Cardiac muscle cell (in vitro differentiated cells and primary cell): ENCODE results near the gene LYSMD3. TPM values are rescaled to one million over a fixed set of nuclear protein-coding genes. Genes with fewer than 3 reads are reported as not detected.

Source experiments
- DNase-seq, 2 donors: peaks; one replicate each; pipeline versions ENCODE4 v3.0.0 to v3.0.0-alpha.2; 2010 to 2017; ENCODE audit warnings: low read depth in 1 of 2, low spot score in 1 of 2
- H3K27ac ChIP-seq: fragments of 200-600 bp; sonication (generic); 2 replicates; pipeline ENCODE4 v1.5.1; 2016
- H3K27me3 ChIP-seq: fragments of 200-600 bp; sonication (generic); 2 replicates; pipeline ENCODE4 v1.6.0; 2016; ENCODE audit warnings: control low read depth
- H3K36me3 ChIP-seq: fragments of 200-600 bp; sonication (generic); 2 replicates; pipeline ENCODE4 v1.5.1; 2016; ENCODE audit warnings: control low read depth
- H3K4me1 ChIP-seq: fragments of 200-600 bp; sonication (generic); 2 replicates; pipeline ENCODE4 v1.8.1; 2017; ENCODE audit warnings: low read depth, mild to moderate bottlenecking, mixed run types
- H3K4me3 ChIP-seq: fragments of 200-600 bp; sonication (generic); 2 replicates; pipeline ENCODE4 v1.5.1; 2016; ENCODE audit warnings: mild to moderate bottlenecking
- H3K9me3 ChIP-seq: fragments of 200-600 bp; sonication (generic); 2 replicates; pipeline ENCODE4 v1.5.1; 2017; ENCODE audit warnings: low read depth, mild to moderate bottlenecking, control low read depth
- polyA plus RNA-seq: library from polyadenylated mRNA; unstranded; fragments of >200 nt; fragmentation: Nextera tagmentation; extraction: Ambion mirVana; gene quantifications from 2 replicates; pipeline ENCODE4 v1.2.1, GENCODE V29; 2016
- total RNA-seq: library from RNA; depleted of rRNA; stranded (reverse); fragments of >200 nt; gene quantifications from 2 replicates; pipeline ENCODE4 v1.2.3, GENCODE V29; 2016
- TF ChIP-seq, protein P1 (sequence below): IDR thresholded peaks from 2 replicates; pipeline ENCODE4 v1.5.1; 2012; ENCODE audit warnings: low read depth, mild to moderate bottlenecking, low read length

Gene LYSMD3
- total and polyA plus RNA-seq, 2 experiments from 2014 or later: 9.0 to 10.9 TPM

- Histone ChIP-seq H3K9me3 (no peaks in the 10 kb centered on the region), H3K4me1 (peaks cover 2% of the 10 kb centered on the region), H3K27me3 (no peaks in the 10 kb centered on the region), H3K4me3 (no peak overlapping the region), H3K36me3 (peaks cover 39% of the 10 kb centered on the region), H3K27ac (peak overlapping the region; percentile 18)
- DNase-seq: no peak
- TF ChIP-seq, protein P1, sequence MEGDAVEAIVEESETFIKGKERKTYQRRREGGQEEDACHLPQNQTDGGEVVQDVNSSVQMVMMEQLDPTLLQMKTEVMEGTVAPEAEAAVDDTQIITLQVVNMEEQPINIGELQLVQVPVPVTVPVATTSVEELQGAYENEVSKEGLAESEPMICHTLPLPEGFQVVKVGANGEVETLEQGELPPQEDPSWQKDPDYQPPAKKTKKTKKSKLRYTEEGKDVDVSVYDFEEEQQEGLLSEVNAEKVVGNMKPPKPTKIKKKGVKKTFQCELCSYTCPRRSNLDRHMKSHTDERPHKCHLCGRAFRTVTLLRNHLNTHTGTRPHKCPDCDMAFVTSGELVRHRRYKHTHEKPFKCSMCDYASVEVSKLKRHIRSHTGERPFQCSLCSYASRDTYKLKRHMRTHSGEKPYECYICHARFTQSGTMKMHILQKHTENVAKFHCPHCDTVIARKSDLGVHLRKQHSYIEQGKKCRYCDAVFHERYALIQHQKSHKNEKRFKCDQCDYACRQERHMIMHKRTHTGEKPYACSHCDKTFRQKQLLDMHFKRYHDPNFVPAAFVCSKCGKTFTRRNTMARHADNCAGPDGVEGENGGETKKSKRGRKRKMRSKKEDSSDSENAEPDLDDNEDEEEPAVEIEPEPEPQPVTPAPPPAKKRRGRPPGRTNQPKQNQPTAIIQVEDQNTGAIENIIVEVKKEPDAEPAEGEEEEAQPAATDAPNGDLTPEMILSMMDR: no peak
Measured at GRCh38 chr5:90519081-90519480, 10.3 kb downstream of the LYSMD3 start.

- Histone ChIP-seq H3K27me3 (no peaks in the 10 kb centered on the region), H3K36me3 (peaks cover 35% of the 10 kb centered on the region), H3K9me3 (no peaks in the 10 kb centered on the region), H3K4me3 (no peak overlapping the region), H3K27ac (no peak overlapping the region), H3K4me1 (peaks cover 6% of the 10 kb centered on the region)
- no peak for DNase-seq
- TF ChIP-seq, protein P1: no peak
Measured at GRCh38 chr5:90518661-90519060, 10.7 kb downstream of the LYSMD3 start.

GRCh38 chr5:90514520-90514919 lies 14.9 kb downstream of the LYSMD3 start:
- TF ChIP-seq, protein P1: no peak
- Histone ChIP-seq H3K27me3 (no peaks in the 10 kb centered on the region), H3K4me3 (no peak overlapping the region), H3K4me1 (peaks cover 8% of the 10 kb centered on the region), H3K36me3 (peaks cover 12% of the 10 kb centered on the region), H3K9me3 (no peaks in the 10 kb centered on the region), H3K27ac (no peak overlapping the region)
- no peak for DNase-seq

DNA sequence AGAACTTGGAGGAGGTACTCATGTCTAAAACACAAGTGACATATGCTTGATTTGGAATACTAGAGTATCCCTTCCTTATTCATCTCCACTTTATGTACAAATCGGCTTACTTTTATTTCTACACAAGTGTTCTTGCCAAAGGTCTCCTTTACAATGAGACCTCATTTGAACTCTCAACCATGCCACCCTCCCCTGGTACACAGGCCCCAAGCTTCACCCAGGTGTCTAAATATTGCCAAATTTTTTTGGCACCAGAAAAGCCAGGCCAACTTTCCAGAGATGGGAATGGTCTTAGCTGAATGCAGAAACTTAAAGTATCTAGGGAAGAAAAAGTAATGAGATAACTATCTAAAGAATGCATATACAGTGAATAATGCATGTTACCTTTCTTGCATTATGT lies 18.9 kb downstream of the LYSMD3 start:
- Histone ChIP-seq H3K27me3 (no peaks in the 10 kb centered on the region), H3K36me3 (no peaks in the 10 kb centered on the region), H3K27ac (no peak overlapping the region), H3K4me1 (peaks cover 8% of the 10 kb centered on the region), H3K4me3 (no peak overlapping the region), H3K9me3 (no peaks in the 10 kb centered on the region)
- TF ChIP-seq, protein P1: no peak
- DNase-seq: no peak

GRCh38 chr5:90506221-90506620 lies 23.2 kb downstream of the LYSMD3 start:
- Histone ChIP-seq H3K4me3 (no peak overlapping the region), H3K27ac (no peak overlapping the region), H3K9me3 (no peaks in the 10 kb centered on the region), H3K4me1 (no peaks in the 10 kb centered on the region), H3K36me3 (no peaks in the 10 kb centered on the region), H3K27me3 (no peaks in the 10 kb centered on the region)
- peak in 1 of 2 donors; percentile 9 for DNase-seq
- TF ChIP-seq, protein P1: no peak

DNA sequence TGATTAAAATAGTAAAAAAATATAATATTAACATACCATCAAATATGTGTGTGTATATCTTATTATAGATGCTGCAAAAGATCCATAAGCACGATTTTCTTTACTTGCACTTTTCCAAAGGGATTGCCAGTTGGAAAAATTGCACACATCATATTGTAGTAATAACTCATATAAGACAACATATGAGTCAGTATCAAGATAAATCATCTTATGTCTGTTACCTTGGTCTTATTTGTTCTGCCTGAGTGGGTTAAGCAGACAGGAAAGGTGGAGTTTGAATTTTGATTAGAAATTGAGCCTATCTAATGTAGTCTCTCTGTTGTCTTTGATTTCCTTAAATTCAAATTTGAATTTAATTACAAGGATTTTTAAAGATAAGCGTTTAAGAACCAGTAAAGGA lies 24.6 kb downstream of the LYSMD3 start:
- no peak overlapping the region for H3K27ac ChIP-seq
- H3K27me3 ChIP-seq: no peaks in the 10 kb centered on the region
- no peak for DNase-seq
- no peaks in the 10 kb centered on the region for H3K4me1 ChIP-seq
- H3K9me3 ChIP-seq: no peaks in the 10 kb centered on the region
- TF ChIP-seq, protein P1: no peak
- H3K4me3 ChIP-seq: no peak overlapping the region
- no peaks in the 10 kb centered on the region for H3K36me3 ChIP-seq
